Omental fat pad (tissue), 4 donors: ENCODE measurements around the gene NOBOX. TPM values are rescaled to one million over a fixed set of nuclear protein-coding genes. Genes with fewer than 3 reads are reported as not detected.

Experiments used
- ATAC-seq: fragments of 150-250 bp; one replicate; pipeline ENCODE4 v1.9.1; 2016; ENCODE audit warnings: mild to moderate bottlenecking, moderate library complexity; ENCODE audit not compliant: low FRiP score
- DNase-seq: peaks from one replicate; pipeline ENCODE4 v3.0.0-alpha.2; 2019; ENCODE audit warnings: low spot score
- total RNA-seq, 4 donors: library from RNA; depleted of rRNA; stranded (reverse); fragments of >200 nt; gene quantifications; one replicate each; pipeline ENCODE4 v1.1.0, GENCODE V29; 2016
- TF ChIP-seq, protein P1 (sequence below), 3 donors: fragments of 450-650 bp; IDR thresholded peaks; one replicate each; pipeline ENCODE4 v1.5.1; 2016 to 2017; ENCODE audit warnings: antibody characterized with exemption in 3 of 3, mild to moderate bottlenecking in 3 of 3, moderate library complexity in 2 of 3

Gene NOBOX
- not detected for total RNA-seq

DNA sequence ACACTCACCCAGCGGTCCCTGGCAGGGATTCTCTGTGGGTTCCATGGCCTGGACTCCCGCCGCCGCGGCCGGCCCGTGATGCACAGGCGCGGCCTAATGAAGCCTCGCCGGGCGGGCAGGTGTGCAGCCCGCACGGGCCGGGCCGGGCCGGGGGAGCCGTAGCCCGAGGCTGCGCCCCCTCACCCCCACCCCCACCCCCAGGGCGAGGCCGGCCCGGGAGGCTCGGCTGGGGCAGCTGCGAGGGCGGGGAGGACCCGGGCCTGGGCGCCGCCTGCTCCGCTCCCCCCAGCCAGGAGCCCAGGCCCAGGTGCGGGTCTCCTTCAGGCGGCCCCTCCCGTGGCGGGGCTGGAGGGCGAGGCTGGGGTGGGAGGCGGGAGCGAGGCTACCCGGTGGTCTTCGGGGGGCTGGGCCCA lies at the start of gene NOBOX:
TSS of gene NOBOX (minus strand) at position 45 of the 413 bp plus-strand sequence.
- TF ChIP-seq, protein P1, sequence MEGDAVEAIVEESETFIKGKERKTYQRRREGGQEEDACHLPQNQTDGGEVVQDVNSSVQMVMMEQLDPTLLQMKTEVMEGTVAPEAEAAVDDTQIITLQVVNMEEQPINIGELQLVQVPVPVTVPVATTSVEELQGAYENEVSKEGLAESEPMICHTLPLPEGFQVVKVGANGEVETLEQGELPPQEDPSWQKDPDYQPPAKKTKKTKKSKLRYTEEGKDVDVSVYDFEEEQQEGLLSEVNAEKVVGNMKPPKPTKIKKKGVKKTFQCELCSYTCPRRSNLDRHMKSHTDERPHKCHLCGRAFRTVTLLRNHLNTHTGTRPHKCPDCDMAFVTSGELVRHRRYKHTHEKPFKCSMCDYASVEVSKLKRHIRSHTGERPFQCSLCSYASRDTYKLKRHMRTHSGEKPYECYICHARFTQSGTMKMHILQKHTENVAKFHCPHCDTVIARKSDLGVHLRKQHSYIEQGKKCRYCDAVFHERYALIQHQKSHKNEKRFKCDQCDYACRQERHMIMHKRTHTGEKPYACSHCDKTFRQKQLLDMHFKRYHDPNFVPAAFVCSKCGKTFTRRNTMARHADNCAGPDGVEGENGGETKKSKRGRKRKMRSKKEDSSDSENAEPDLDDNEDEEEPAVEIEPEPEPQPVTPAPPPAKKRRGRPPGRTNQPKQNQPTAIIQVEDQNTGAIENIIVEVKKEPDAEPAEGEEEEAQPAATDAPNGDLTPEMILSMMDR (IDR thresholded peaks at IDR 0.05) = no peak

DNA sequence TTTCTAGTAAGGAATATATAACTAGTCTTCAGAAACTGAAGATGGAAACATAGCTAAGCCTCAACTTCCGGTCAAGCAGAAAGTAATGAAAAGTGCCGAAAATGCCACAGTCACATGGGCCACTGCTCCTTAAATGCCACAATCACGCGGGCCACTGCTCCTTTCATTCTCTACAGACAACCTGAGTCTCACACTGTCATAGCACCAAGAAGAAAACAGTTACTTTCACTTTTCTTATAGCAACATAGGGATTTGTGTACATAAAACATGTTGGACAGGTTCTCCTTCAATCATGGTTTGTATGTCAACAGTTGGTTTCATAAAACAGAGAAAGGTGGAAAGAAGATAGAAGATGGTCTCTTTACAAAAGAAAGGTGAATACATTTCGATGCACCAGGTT lies 48.6 kb upstream of the NOBOX start:
- TF ChIP-seq, protein P1 (IDR thresholded peaks at IDR 0.05) = no peak
- ATAC-seq (no peak), DNase-seq (no peak)

More for the DNA sequence above, at the start of gene NOBOX:
- ATAC-seq = no peak
- DNase-seq = no peak

DNA sequence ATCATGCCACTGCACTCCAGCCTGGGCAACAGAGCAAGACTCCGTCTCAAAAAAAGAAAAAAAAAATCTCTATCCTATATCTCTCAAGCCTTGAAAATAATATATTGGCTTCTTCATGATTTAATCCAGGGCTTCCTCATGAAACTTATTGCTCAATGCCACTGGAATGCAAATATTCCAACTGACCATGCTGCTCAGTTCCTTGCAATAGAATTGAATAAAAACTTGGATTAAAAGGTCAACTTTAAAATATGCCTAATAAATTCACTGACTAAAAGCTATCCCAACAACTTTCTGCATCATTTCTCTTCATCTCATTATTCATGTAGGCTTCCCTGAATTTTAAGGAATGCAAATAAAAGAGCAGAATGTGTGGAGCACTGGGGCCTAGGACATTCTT lies 42.1 kb upstream of the NOBOX start:
- no peak for ATAC-seq
- no peak for DNase-seq
- TF ChIP-seq, protein P1 (IDR thresholded peaks at IDR 0.05) = no peak

DNA sequence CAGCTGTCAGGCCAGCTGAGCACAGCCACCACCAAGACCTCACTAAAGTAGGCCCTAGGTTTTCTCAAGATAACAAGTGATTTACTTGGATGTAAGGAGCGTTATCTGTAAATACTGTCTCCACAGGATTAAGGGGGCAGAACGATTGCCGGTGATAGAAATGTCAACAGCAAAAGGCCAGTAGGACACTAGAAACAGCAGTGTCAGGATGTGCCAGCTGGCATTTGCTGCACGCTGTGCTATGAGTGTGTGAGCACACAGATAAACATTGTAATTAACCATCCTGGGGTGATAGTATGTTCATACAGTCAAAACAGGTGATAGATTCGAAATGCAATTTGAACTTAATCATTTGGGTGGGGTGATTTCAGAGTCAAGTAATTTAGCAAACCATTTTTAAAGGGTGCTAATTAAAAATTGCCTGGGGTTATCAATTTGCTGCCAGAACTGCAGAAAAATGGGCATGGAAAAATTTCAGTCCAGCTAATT lies 36.3 kb upstream of the NOBOX start:
- TF ChIP-seq, protein P1 (IDR thresholded peaks at IDR 0.05) = no peak
- ATAC-seq (no peak), DNase-seq (no peak)

DNA sequence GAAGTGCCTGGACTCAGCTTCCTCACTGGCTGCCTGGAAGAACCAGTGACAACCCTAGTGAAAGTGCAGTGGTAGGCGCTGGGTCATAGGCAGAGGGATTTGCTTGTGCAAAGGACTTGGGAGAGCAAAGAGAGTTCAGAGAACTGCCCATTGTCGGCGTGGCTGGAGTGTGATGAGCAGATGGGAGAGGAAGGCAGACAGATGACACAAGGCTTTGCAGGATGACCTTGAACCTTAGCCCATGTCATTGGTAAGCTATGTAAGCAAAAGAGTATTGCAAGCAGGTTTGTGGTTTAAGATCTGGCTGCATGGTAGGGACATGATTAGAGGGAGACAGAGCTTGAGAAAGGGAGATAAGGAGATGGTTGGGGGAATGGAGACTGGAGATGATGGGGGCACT lies 35.3 kb upstream of the NOBOX start:
- no peak for ATAC-seq
- TF ChIP-seq, protein P1 (IDR thresholded peaks at IDR 0.05) = no peak
- no peak for DNase-seq

DNA sequence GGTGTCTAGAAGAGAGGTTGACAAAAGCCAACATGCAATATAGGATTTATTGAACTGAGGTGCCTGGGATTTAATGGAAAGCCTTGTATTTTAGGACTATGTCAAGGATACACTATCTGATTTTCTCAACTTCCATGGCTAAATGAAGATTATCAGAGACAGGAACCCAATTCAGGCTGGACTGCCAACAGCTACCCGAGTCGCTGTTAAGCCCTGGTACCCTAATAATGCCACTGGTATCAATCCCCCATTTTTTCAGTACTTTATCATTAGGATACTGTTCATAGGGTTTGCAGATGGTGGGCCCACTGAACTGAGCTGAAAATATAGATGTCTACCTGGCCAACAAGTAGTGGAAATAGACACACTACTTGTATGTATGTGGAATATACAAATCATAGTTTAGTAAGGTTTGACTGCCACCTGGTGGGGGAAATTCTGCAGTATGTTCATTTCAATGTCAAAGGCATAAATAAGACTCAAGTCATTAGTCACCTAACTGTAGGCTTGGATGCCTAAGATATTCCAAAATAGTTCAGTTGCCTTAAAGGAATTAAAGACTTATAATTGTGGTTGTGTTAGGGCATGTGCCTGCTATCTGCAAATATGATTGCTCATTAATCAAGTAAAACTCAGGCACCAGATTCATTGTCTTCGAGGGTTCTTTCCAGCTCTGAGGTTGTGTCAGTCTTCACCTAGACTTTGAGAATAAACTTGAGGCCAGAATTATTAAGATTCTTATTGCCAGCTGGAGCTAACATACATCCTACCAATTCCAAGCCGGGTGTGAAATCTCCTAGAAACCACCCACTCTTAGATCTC lies 34.1 kb upstream of the NOBOX start:
- peak; percentile 48 for ATAC-seq
- peak; percentile 63 for DNase-seq
- TF ChIP-seq, protein P1 (IDR thresholded peaks at IDR 0.05) = no peak

DNA sequence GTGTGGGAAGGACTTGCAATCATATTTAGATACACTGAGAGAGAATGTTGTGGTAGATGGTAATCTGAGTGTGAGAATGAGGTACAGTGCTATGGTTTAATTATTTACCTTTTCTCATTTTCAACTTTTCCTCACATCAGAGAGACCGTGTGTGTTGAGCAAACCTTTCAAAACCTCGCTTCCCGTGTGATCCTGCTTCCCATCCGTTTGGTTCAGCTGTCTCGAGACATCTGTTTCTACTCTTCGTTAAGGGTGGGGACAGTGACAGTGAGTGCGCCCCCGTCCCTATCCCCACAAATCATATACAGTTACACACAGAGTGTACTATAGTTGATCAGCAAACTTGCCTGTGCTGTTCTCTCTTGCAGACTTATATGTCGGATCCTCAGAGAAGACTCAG lies 33.0 kb upstream of the NOBOX start:
- no peak for ATAC-seq
- no peak for DNase-seq
- TF ChIP-seq, protein P1 (IDR thresholded peaks at IDR 0.05) = no peak
